Measurements from ENCODE around the gene OR5H6. TPM values are rescaled to one million over a fixed set of nuclear protein-coding genes. Genes with fewer than 3 reads are reported as not detected.

OR5H6 gene
- not detected in 2 replicates for total RNA-seq
- total RNA-seq (2013), result not detected
- not detected in 2 replicates for polyA plus RNA-seq
- not detected in 2 replicates for polyA minus RNA-seq

DNA sequence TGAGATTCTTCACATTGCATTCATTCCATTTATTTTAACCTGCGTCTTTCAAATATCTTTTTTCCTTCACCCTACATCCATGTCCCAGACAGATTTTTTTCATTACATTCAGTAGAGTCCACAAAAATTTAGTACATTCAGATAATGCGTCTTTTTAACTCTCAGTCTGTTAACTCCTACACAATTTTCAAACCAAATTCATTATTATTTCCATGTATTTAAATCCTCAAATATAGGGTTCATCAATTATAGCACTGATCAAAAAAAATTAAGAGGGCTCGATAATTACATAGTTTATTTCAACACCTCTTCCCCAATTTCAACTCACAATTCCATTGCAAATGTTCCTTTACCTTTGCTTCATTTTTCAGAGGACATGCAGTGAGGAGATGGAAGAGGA lies at the start of gene OR5H6:
Gene OR5H6, plus strand, starts transcription at position 301 of the 400 bp plus-strand sequence. Its CDS starts 89 bp downstream, at position 390.
- whole genome bisulfite sequencing (ENCODE audit: insufficient coverage), result no CpG with 5 or more reads among the region's 3 CpGs
- no peaks in the 10 kb centered on the region for H3K27me3 Mint-ChIP-seq
- peaks cover 0 to 6% (median 0%) of the 10 kb centered on the region in 3 donors for H3K9me3 ChIP-seq (ENCODE audit: control extremely low read depth in 1 of 3, control insufficient read depth in 2 of 3, insufficient read depth in 1 of 3, low read length in 2 of 3)

DNA sequence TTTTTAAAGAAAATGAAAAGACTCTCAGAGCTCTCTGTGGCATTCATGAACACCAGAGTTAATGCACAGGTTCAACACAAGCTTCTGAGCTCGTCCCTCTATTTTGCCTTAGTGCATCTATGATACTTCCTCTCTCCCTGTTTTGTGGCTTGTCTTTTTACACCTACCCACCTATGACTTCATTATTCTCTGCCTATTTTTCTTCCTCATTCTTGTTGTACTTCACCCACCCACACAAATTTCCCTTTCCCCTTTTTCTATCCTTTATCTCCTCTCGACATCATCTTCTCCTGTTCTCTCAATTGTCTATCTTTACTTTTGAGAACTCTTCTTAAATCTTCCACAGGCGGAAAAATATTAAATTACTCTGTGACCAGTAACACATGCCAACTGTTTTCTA lies 49.0 kb upstream of the OR5H6 start:
- Histone ChIP-seq H3K4me3 (ENCODE audit: control extremely low read depth in 1 of 5, extremely low read depth in 1 of 5, insufficient read depth in 1 of 5, low read depth in 2 of 5, low read length in 4 of 5) (no peak overlapping the region), H3K9me3 (ENCODE audit: control extremely low read depth in 1 of 3, control insufficient read depth in 2 of 3, insufficient read depth in 1 of 3, low read length in 2 of 3) (no peaks in the 10 kb centered on the region), H3K4me1 (ENCODE audit: control insufficient read depth in 2 of 2, insufficient read depth in 2 of 2, low read length in 2 of 2) (no peaks in the 10 kb centered on the region), H3K27ac (ENCODE audit: low read length in 2 of 2) (no peak overlapping the region), H4K20me1 (ENCODE audit: control insufficient read depth, insufficient read depth, low read length, poor library complexity, severe bottlenecking) (no peaks in the 10 kb centered on the region), H3K79me2 (ENCODE audit: control insufficient read depth, insufficient read depth, low read length) (no peaks in the 10 kb centered on the region), H3K36me3 (replicated peaks in 1 of 2; ENCODE audit: control extremely low read depth in 1 of 2, control insufficient read depth in 1 of 2, extremely low read depth in 1 of 2, insufficient read depth in 2 of 2, low read length in 1 of 2) (no peaks in the 10 kb centered on the region), H3K9ac (ENCODE audit: low read length) (no peak overlapping the region), H3K4me2 (replicated peaks; ENCODE audit: low read depth, low read length, poor library complexity, severe bottlenecking) (no peak overlapping the region), H2AFZ (ENCODE audit: insufficient read depth, low read depth, low read length, poor library complexity, severe bottlenecking) (no peak overlapping the region), H3K27me3 (replicated peaks in 1 of 4; ENCODE audit: control extremely low read depth in 1 of 4, control insufficient read depth in 3 of 4, insufficient read depth in 4 of 4, low read length in 3 of 4) (no peaks in the 10 kb centered on the region)
- 55% methylated on average over 3 of the region's 3 CpGs for WGBS (ENCODE audit: insufficient coverage)
- TF ChIP-seq EZH2 (IDR thresholded peaks at IDR 0.05; ENCODE audit: borderline replicate concordance, insufficient read depth, low read depth, low read length, poor library complexity, severe bottlenecking) (no peak), CTCF (IDR thresholded peaks at IDR 0.05) (no peak)
- no peaks in the 10 kb centered on the region for H3K4me1 Mint-ChIP-seq
- no peaks in the 10 kb centered on the region for H3K27me3 Mint-ChIP-seq
- H3K27ac Mint-ChIP-seq, result no peak overlapping the region
- ATAC-seq (ENCODE audit: low read depth) (no peak), DNase-seq (no peak)
- no peak overlapping the region for H3K4me3 Mint-ChIP-seq
- ChIA-PET CTCF (no interaction called here), POLR2A (no interaction called here)
- intact Hi-C loops (cut with micrococcal nuclease), result no loop called here
- no peaks in the 10 kb centered on the region for H3K9me3 Mint-ChIP-seq (ENCODE audit: insufficient read depth)

More for the DNA sequence above, at the start of gene OR5H6:
- Mint-ChIP-seq H3K27ac (no peak within 1 kb of the TSS), H3K9me3 (ENCODE audit: insufficient read depth) (no peaks in the 10 kb centered on the region), H3K4me1 (no peaks in the 10 kb centered on the region), H3K4me3 (no peak within 1 kb of the TSS)
- no peak for ATAC-seq (ENCODE audit: low read depth)
- Histone ChIP-seq H3K27ac (ENCODE audit: low read length in 2 of 2) (no peak within 1 kb of the TSS), H3K4me2 (replicated peaks; ENCODE audit: low read depth, low read length, poor library complexity, severe bottlenecking) (no peak within 1 kb of the TSS), H3K27me3 (replicated peaks in 1 of 4; ENCODE audit: control extremely low read depth in 1 of 4, control insufficient read depth in 3 of 4, insufficient read depth in 4 of 4, low read length in 3 of 4) (no peaks in the 10 kb centered on the region), H3K79me2 (ENCODE audit: control insufficient read depth, insufficient read depth, low read length) (no peaks in the 10 kb centered on the region), H3K9ac (ENCODE audit: low read length) (no peak within 1 kb of the TSS), H3K4me3 (ENCODE audit: control extremely low read depth in 1 of 5, extremely low read depth in 1 of 5, insufficient read depth in 1 of 5, low read depth in 2 of 5, low read length in 4 of 5) (no peak within 1 kb of the TSS), H2AFZ (ENCODE audit: insufficient read depth, low read depth, low read length, poor library complexity, severe bottlenecking) (no peak within 1 kb of the TSS), H3K4me1 (ENCODE audit: control insufficient read depth in 2 of 2, insufficient read depth in 2 of 2, low read length in 2 of 2) (no peaks in the 10 kb centered on the region), H4K20me1 (ENCODE audit: control insufficient read depth, insufficient read depth, low read length, poor library complexity, severe bottlenecking) (no peaks in the 10 kb centered on the region), H3K36me3 (replicated peaks in 1 of 2; ENCODE audit: control extremely low read depth in 1 of 2, control insufficient read depth in 1 of 2, extremely low read depth in 1 of 2, insufficient read depth in 2 of 2, low read length in 1 of 2) (no peaks in the 10 kb centered on the region)
- ChIA-PET CTCF (no interaction called here), POLR2A (no interaction called here)
- no peak for DNase-seq
- TF ChIP-seq EZH2 (IDR thresholded peaks at IDR 0.05; ENCODE audit: borderline replicate concordance, insufficient read depth, low read depth, low read length, poor library complexity, severe bottlenecking), result no peak
- TF ChIP-seq CTCF (IDR thresholded peaks at IDR 0.05), result no peak
- intact Hi-C loops (cut with micrococcal nuclease), result no loop called here

Measured in B cell (primary cell).